ENCODE measurements around the gene FBXO34.
"Not testable (repeated sequence)": the region's sequence is repeated elsewhere in the genome, so short reads cannot be mapped to it uniquely, and the experiment has no call there.

The FBXO34 gene

GRCh38 chr14:55312379-55313030, 41.3 kb downstream of the FBXO34 start:
- DNase-seq: not testable (repeated sequence)

GRCh38 chr14:55313480-55313879, 42.3 kb downstream of the FBXO34 start:
- DNase-seq: no peak

- no peak for DNase-seq
Measured at GRCh38 chr14:55314449-55314848, 43.2 kb downstream of the FBXO34 start.

- DNase-seq: no peak
Measured at GRCh38 chr14:55316564-55316963, 45.3 kb downstream of the FBXO34 start.

- no peak for DNase-seq
Measured at GRCh38 chr14:55317542-55318306, 46.5 kb downstream of the FBXO34 start.

GRCh38 chr14:55318694-55319093, 47.5 kb downstream of the FBXO34 start:
- no peak for DNase-seq

GRCh38 chr14:55323910-55324309, 52.7 kb downstream of the FBXO34 start:
- DNase-seq: no peak

- DNase-seq: no peak
Measured at GRCh38 chr14:55324812-55325211, 53.6 kb downstream of the FBXO34 start.

- no peak for DNase-seq
Measured at GRCh38 chr14:55327179-55327578, 56.0 kb downstream of the FBXO34 start.

- no peak for DNase-seq
Measured at GRCh38 chr14:55328317-55328716, 57.1 kb downstream of the FBXO34 start.

- DNase-seq: no peak
Measured at GRCh38 chr14:55329999-55330710, 58.9 kb downstream of the FBXO34 start.

GRCh38 chr14:55332654-55333570, 61.7 kb downstream of the FBXO34 start:
- no peak for DNase-seq

- no peak for DNase-seq
Measured at GRCh38 chr14:55333711-55334485, 62.7 kb downstream of the FBXO34 start.

- DNase-seq: no peak
Measured at GRCh38 chr14:55336162-55336561, 64.9 kb downstream of the FBXO34 start.

GRCh38 chr14:55336691-55337090, 65.5 kb downstream of the FBXO34 start:
- DNase-seq: no peak

- no peak for DNase-seq
Measured at GRCh38 chr14:55339770-55340169, 68.5 kb downstream of the FBXO34 start.

- no peak for DNase-seq
Measured at GRCh38 chr14:55340482-55340881, 69.3 kb downstream of the FBXO34 start.

- DNase-seq: no peak
Measured at GRCh38 chr14:55341781-55342180, 70.6 kb downstream of the FBXO34 start.

GRCh38 chr14:55344582-55345163, 73.5 kb downstream of the FBXO34 start:
- DNase-seq: peak; percentile 76

- DNase-seq: no peak
Measured at GRCh38 chr14:55347040-55347439, 75.8 kb downstream of the FBXO34 start.

- DNase-seq: no peak
Measured at GRCh38 chr14:55347748-55348147, 76.5 kb downstream of the FBXO34 start.

All from NCI-H345 (cell line).